Endothelial cell of umbilical vein (primary cell): ENCODE data around the gene SPPL2C. TPM values are rescaled to one million over a fixed set of nuclear protein-coding genes. Genes with fewer than 3 reads are reported as not detected.

Source experiments
- BruUV-seq: library from RNA; stranded (reverse); fragments of 400-500 nt; replicated peaks from 2 replicates; lab custom pipeline; 2021; lab: Mats Ljungman, UMichigan
- CTCF ChIA-PET: fragments of 300-600, 350-600 bp; sonication (Branson Sonifier 250); formaldehyde crosslinking; loops from one replicate; lab custom pipeline; 2021; ENCODE audit warnings: antibody characterized with exemption, inconsistent platforms; lab: Charles Lee
- POLR2A ChIA-PET: fragments of 300-600, 350-600 bp; sonication (Branson Sonifier 250); formaldehyde crosslinking; loops from one replicate; lab custom pipeline; 2021; ENCODE audit warnings: antibody characterized with exemption, inconsistent platforms; lab: Charles Lee
- DNase-seq: peaks from one replicate; pipeline ENCODE4 v3.0.0-alpha.2; 2011; ENCODE audit warnings: low read depth, low spot score
- FAIRE-seq: peaks from 2 replicates; lab custom pipeline; 2011; peaks lifted over from hg19 to GRCh38; lab: Jason Lieb, UNC
- H2AFZ ChIP-seq: 2 replicates; pipeline ENCODE4 v1.6.0; 2012; ENCODE audit warnings: low read depth, low read length, control low read depth, inconsistent platforms
- H3K27ac ChIP-seq: 2 replicates; pipeline ENCODE4 v1.5.1; 2011; ENCODE audit warnings: low read depth, mild to moderate bottlenecking, control low read depth, low read length, moderate library complexity; ENCODE audit not compliant: insufficient read depth
- H3K27me3 ChIP-seq, 2 experiments: 2 replicates each; pipeline versions ENCODE4 v1.6.0 to v1.6.1; 2011; ENCODE audit warnings: low read length in 2 of 2, mixed read lengths in 1 of 2; ENCODE audit not compliant: control insufficient read depth in 2 of 2, insufficient read depth in 2 of 2
- H3K36me3 ChIP-seq, 2 experiments: 2 replicates in 1 of 2; 3 replicates in 1 of 2; pipeline ENCODE4 v1.5.1; 2011; ENCODE audit warnings: low read length in 2 of 2, mild to moderate bottlenecking in 1 of 2, moderate library complexity in 1 of 2; ENCODE audit not compliant: control insufficient read depth in 2 of 2, insufficient read depth in 2 of 2; ENCODE audit errors: extremely low read depth in 1 of 2
- H3K4me1 ChIP-seq: 3 replicates; pipeline ENCODE4 v1.5.1; 2011; ENCODE audit warnings: mild to moderate bottlenecking, low read length; ENCODE audit not compliant: control insufficient read depth, insufficient read depth; ENCODE audit errors: extremely low read depth
- H3K4me2 ChIP-seq: 2 replicates; pipeline ENCODE4 v1.6.1; 2011; ENCODE audit warnings: low read length, control low read depth, mixed read lengths; ENCODE audit not compliant: insufficient read depth
- H3K4me3 ChIP-seq, 3 experiments: fragments of 200-600 bp in 1 of 3; sonication (generic), shearing (Covaris generic) in 1 of 3; replicated peaks in 1 of 3; 2 replicates each; pipeline ENCODE4 v1.5.1; 2011 to 2016; ENCODE audit warnings: control low read depth in 3 of 3, low read length in 3 of 3, mild to moderate bottlenecking in 2 of 3, inconsistent platforms in 1 of 3, low read depth in 1 of 3, moderate library complexity in 1 of 3; ENCODE audit not compliant: insufficient read depth in 1 of 3
- H3K79me2 ChIP-seq: 2 replicates; pipeline ENCODE4 v1.6.0; 2012; ENCODE audit warnings: low read length, inconsistent platforms; ENCODE audit not compliant: control insufficient read depth, insufficient read depth
- H3K9ac ChIP-seq: replicated peaks from 2 replicates; pipeline ENCODE3; 2011; ENCODE audit warnings: low read length, control low read depth; ENCODE audit not compliant: insufficient read depth; ENCODE audit errors: extremely low read depth
- H3K9me1 ChIP-seq: replicated peaks from 3 replicates; pipeline ENCODE4 v1.6.0; 2011; ENCODE audit warnings: mild to moderate bottlenecking, low read length; ENCODE audit not compliant: control insufficient read depth, insufficient read depth; ENCODE audit errors: extremely low read depth
- H3K9me3 ChIP-seq: replicated peaks from 2 replicates; pipeline ENCODE4 v1.5.1; 2012; ENCODE audit warnings: low read length, inconsistent platforms; ENCODE audit not compliant: control insufficient read depth, insufficient read depth
- H4K20me1 ChIP-seq: replicated peaks from 2 replicates; pipeline ENCODE3; 2011; ENCODE audit warnings: mild to moderate bottlenecking, low read length; ENCODE audit not compliant: control insufficient read depth, insufficient read depth; ENCODE audit errors: extremely low read depth
- EZH2 ChIP-seq: IDR thresholded peaks from 2 replicates; pipeline ENCODE4 v1.6.1; 2012; ENCODE audit warnings: borderline replicate concordance, low read depth, mild to moderate bottlenecking, moderate library complexity, low read length, inconsistent platforms; ENCODE audit not compliant: severe bottlenecking
- FOS ChIP-seq: IDR thresholded peaks from 2 replicates; pipeline ENCODE4 v1.6.1; 2011; ENCODE audit warnings: mild to moderate bottlenecking, low read length, moderate library complexity, borderline replicate concordance; ENCODE audit not compliant: insufficient read depth
- GATA2 ChIP-seq: IDR thresholded peaks from 2 replicates; pipeline ENCODE4 v1.7.0; 2011; ENCODE audit warnings: low read depth, mild to moderate bottlenecking, moderate library complexity, mixed read lengths, low read length; ENCODE audit not compliant: insufficient read length, insufficient read depth
- JUN ChIP-seq: IDR thresholded peaks from 2 replicates; pipeline ENCODE4 v1.6.1; 2011; ENCODE audit warnings: borderline replicate concordance, low read depth; ENCODE audit not compliant: insufficient read length, insufficient read depth
- MYC ChIP-seq: IDR thresholded peaks from one replicate; pipeline ENCODE4 v1.6.1; 2011; ENCODE audit warnings: mild to moderate bottlenecking, low read depth, low read length
- POLR2A ChIP-seq: IDR thresholded peaks from 2 replicates; pipeline ENCODE4 v1.6.1; 2012; ENCODE audit warnings: low read depth, mild to moderate bottlenecking, control low read depth, low read length
- POLR2AphosphoS5 ChIP-seq: IDR thresholded peaks from 2 replicates; pipeline ENCODE4 v1.6.1; 2012; ENCODE audit warnings: low read depth, mild to moderate bottlenecking, control low read depth, low read length, moderate library complexity; ENCODE audit not compliant: insufficient read depth
- dilution Hi-C: fragments of 300-500 bp; cut with MboI; formaldehyde crosslinking; loops from one replicate; pipeline ENCODE4 v1.15.0; 2019; ENCODE audit warnings: low sequenced_read_pairs; ENCODE audit not compliant: extremely low pct_ligation_motif_present
- intact Hi-C: fragments of 100-400 bp; cut with micrococcal nuclease; formaldehyde crosslinking; loops from one replicate; pipeline ENCODE4 v1.10.0; 2022
- polyA plus RNA-seq, 4 experiments: library from polyadenylated mRNA; depleted of rRNA in 3 of 4; stranded (reverse) in 3 of 4; unstranded in 1 of 4; fragments of >200 nt; gene quantifications; 2 replicates each; pipeline versions ENCODE4 v1.2.1 to v1.2.3, GENCODE V29; 2011 to 2012; ENCODE audit warnings: missing spikeins in 1 of 4
- total RNA-seq: library from RNA; stranded (reverse); gene quantifications from 2 replicates; pipeline ENCODE4 v1.2.3, GENCODE V29; 2021
- TF ChIP-seq, protein P1 (sequence below), 2 donors: IDR thresholded peaks; 1 replicate in 1 of 2; 2 replicates in 1 of 2; pipeline ENCODE4 v1.5.1; 2011; ENCODE audit warnings: low read length in 2 of 2, mild to moderate bottlenecking in 2 of 2, moderate library complexity in 2 of 2, control low read depth in 1 of 2, inconsistent platforms in 1 of 2, low read depth in 1 of 2; ENCODE audit not compliant: insufficient read depth in 1 of 2; ENCODE audit errors: extremely low read depth in 1 of 2
- TF ChIP-seq, protein P2 (sequence below): IDR thresholded peaks from 2 replicates; pipeline ENCODE4 v1.6.1; 2011; ENCODE audit not compliant: insufficient read depth, insufficient read length

Gene SPPL2C
- total and polyA plus RNA-seq, 2 donors (not counting 3 experiments of a cell fraction or from before 2014, with no cell fraction given) = not detected

DNA sequence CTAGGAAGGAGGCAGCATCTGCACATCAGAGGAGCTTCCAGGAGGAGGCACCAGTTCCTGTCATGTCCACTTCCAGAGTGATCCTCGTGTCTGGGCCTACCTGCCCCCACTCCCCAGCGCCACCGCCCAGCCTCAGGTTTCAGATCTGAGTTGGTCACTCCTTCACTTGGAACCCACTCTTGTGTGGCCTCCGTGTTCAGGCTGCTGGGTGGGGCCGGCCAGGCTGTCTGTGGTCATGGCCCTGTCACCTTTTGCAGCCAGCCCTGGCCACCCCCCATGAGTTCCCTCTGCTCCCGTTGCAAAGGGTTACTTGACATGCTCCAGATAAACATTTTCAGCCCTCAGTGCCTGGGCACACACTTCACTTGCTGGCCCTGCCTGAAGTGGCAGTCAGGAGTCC, 26.6 kb upstream of the SPPL2C start:
- Histone ChIP-seq H3K9me1 (no peaks in the 10 kb centered on the region), H2AFZ (no peak overlapping the region), H3K4me2 (no peak overlapping the region), H4K20me1 (no peaks in the 10 kb centered on the region), H3K4me3 (no peak overlapping the region), H3K27ac (no peak overlapping the region), H3K79me2 (no peaks in the 10 kb centered on the region), H3K9ac (no peak overlapping the region), H3K27me3 (no peaks in the 10 kb centered on the region), H3K36me3 (no peaks in the 10 kb centered on the region), H3K9me3 (no peaks in the 10 kb centered on the region), H3K4me1 (no peaks in the 10 kb centered on the region)
- no TSS peak for BruUV-seq
- TF ChIP-seq EZH2 (no peak), JUN (no peak), MYC (no peak), POLR2A (no peak), FOS (no peak), GATA2 (no peak), POLR2AphosphoS5 (no peak)
- TF ChIP-seq, protein P1, sequence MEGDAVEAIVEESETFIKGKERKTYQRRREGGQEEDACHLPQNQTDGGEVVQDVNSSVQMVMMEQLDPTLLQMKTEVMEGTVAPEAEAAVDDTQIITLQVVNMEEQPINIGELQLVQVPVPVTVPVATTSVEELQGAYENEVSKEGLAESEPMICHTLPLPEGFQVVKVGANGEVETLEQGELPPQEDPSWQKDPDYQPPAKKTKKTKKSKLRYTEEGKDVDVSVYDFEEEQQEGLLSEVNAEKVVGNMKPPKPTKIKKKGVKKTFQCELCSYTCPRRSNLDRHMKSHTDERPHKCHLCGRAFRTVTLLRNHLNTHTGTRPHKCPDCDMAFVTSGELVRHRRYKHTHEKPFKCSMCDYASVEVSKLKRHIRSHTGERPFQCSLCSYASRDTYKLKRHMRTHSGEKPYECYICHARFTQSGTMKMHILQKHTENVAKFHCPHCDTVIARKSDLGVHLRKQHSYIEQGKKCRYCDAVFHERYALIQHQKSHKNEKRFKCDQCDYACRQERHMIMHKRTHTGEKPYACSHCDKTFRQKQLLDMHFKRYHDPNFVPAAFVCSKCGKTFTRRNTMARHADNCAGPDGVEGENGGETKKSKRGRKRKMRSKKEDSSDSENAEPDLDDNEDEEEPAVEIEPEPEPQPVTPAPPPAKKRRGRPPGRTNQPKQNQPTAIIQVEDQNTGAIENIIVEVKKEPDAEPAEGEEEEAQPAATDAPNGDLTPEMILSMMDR (IDR thresholded peaks at IDR 0.05; ENCODE audit: extremely low read depth in 1 of 2, insufficient read depth in 1 of 2, low read depth in 1 of 2, low read length in 2 of 2) = no peak
- TF ChIP-seq, protein P2, sequence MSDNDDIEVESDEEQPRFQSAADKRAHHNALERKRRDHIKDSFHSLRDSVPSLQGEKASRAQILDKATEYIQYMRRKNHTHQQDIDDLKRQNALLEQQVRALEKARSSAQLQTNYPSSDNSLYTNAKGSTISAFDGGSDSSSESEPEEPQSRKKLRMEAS = no peak
- dilution Hi-C loops = no loop called here
- POLR2A ChIA-PET = no interaction called here
- CTCF ChIA-PET = interaction anchor here (3.6 to 3.9 kb wide), 2 partner anchors 14 to 178 kb away, joined by 17 to 25 read pairs; no protein-coding TSS in a partner anchor
- DNase-seq (no peak), FAIRE-seq (no peak)
- intact Hi-C loops = no loop called here
